Testis (tissue), 2 donors: Measurements from ENCODE around the gene MAP3K20.

Experiments
- POLR2A ChIP-seq: fragments of 450-650 bp; IDR thresholded peaks from one replicate; pipeline ENCODE4 v1.6.1; 2017; ENCODE audit warnings: antibody characterized with exemption, mild to moderate bottlenecking, moderate library complexity
- TF ChIP-seq, protein P1 (sequence below), 3 experiments: fragments of 450-650 bp in 2 of 3; fragments of 200-600 bp in 1 of 3; sonication (generic) in 1 of 3; IDR thresholded peaks; one replicate each; pipeline ENCODE4 v1.5.1; 2016 to 2019; ENCODE audit warnings: antibody characterized with exemption in 3 of 3, mild to moderate bottlenecking in 2 of 3, moderate library complexity in 1 of 3

DNA sequence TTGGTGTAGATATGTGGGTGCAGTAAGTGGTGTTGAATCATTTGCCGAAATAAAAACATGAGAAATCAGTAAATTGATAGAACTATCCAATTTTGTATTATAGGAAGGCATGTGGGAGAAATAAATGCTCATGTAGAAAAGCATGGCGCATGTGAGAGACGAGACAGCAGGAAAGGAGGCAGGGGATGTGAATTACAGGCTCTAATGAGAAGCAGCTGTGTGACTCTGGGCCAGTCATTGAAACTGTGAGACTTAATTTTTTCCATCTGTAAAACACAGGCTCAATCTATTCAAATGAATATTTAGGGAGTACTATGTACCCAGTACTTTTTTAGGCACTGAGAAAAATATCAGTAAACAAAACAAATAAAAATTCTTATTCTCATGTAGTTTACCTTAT, 42.6 kb upstream of the MAP3K20 start:
- TF ChIP-seq, protein P1, sequence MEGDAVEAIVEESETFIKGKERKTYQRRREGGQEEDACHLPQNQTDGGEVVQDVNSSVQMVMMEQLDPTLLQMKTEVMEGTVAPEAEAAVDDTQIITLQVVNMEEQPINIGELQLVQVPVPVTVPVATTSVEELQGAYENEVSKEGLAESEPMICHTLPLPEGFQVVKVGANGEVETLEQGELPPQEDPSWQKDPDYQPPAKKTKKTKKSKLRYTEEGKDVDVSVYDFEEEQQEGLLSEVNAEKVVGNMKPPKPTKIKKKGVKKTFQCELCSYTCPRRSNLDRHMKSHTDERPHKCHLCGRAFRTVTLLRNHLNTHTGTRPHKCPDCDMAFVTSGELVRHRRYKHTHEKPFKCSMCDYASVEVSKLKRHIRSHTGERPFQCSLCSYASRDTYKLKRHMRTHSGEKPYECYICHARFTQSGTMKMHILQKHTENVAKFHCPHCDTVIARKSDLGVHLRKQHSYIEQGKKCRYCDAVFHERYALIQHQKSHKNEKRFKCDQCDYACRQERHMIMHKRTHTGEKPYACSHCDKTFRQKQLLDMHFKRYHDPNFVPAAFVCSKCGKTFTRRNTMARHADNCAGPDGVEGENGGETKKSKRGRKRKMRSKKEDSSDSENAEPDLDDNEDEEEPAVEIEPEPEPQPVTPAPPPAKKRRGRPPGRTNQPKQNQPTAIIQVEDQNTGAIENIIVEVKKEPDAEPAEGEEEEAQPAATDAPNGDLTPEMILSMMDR (IDR thresholded peaks at IDR 0.05) = no peak
- TF ChIP-seq POLR2A = no peak
